HK-2 (cell line): ENCODE measurements around the gene GNB1L.
"Not testable (repeated sequence)": the region's sequence is repeated elsewhere in the genome, so short reads cannot be mapped to it uniquely, and the experiment has no call there.

Source experiments
- DNase-seq: peaks from one replicate; pipeline ENCODE4 v3.0.0-alpha.2; 2018; ENCODE audit not compliant: unreplicated experiment

GNB1L gene

GRCh38 chr22:19795617-19796008, 59.1 kb downstream of the GNB1L start:
- no peak for DNase-seq

GRCh38 chr22:19793661-19794310, 60.9 kb downstream of the GNB1L start:
- DNase-seq: no peak

- DNase-seq: no peak
These were observed 61.5 kb downstream of the GNB1L start for GRCh38 chr22:19793161-19793560.

- not testable (repeated sequence) for DNase-seq
These were observed 62.2 kb downstream of the GNB1L start for GRCh38 chr22:19792383-19792896.

GRCh38 chr22:19791894-19792293, 62.8 kb downstream of the GNB1L start:
- DNase-seq: no peak

- DNase-seq: no peak
These were observed 63.4 kb downstream of the GNB1L start for GRCh38 chr22:19791243-19791642.

GRCh38 chr22:19789828-19790227, 64.8 kb downstream of the GNB1L start:
- DNase-seq: no peak

GRCh38 chr22:19789406-19789805, 65.3 kb downstream of the GNB1L start:
- no peak for DNase-seq

- DNase-seq: no peak
These were observed 65.9 kb downstream of the GNB1L start for GRCh38 chr22:19788661-19789225.

- no peak for DNase-seq
These were observed 66.9 kb downstream of the GNB1L start for GRCh38 chr22:19787849-19788141.

GRCh38 chr22:19786959-19787848, 67.5 kb downstream of the GNB1L start:
- DNase-seq: no peak

GRCh38 chr22:19786264-19786585, 68.4 kb downstream of the GNB1L start:
- DNase-seq: no peak

- no peak for DNase-seq
These were observed 69.0 kb downstream of the GNB1L start for GRCh38 chr22:19785461-19786263.

GRCh38 chr22:19784384-19785175, 70.1 kb downstream of the GNB1L start:
- DNase-seq: no peak

- DNase-seq: no peak
These were observed 70.9 kb downstream of the GNB1L start for GRCh38 chr22:19783586-19784383.

- no peak for DNase-seq
These were observed 72.1 kb downstream of the GNB1L start for GRCh38 chr22:19782533-19782932.

GRCh38 chr22:19779685-19780268, 74.9 kb downstream of the GNB1L start:
- no peak for DNase-seq

GRCh38 chr22:19779011-19779421, 75.7 kb downstream of the GNB1L start:
- no peak for DNase-seq

GRCh38 chr22:19777192-19777591, 77.5 kb downstream of the GNB1L start:
- not testable (repeated sequence) for DNase-seq

- no peak for DNase-seq
These were observed 78.1 kb downstream of the GNB1L start for GRCh38 chr22:19776433-19777031.
